K562 (cell line): ENCODE measurements around the gene EPOP. TPM values are rescaled to one million over a fixed set of nuclear protein-coding genes. Genes with fewer than 3 reads are reported as not detected.
A peak's percentile ranks its signal among the peaks of the same experiment; 100 is the strongest.

Experiments
- ATAC-seq: fragments of 200-7000 bp; cut with Tn5 transposase; 3 replicates; pipeline ENCODE4 v1.9.1; 2020; ENCODE audit warnings: moderate library complexity
- BruUV-seq: library from RNA; stranded (reverse); fragments of 400-500 nt; replicated peaks from 2 replicates; lab custom pipeline; 2021; lab: Mats Ljungman, UMichigan
- CTCF ChIA-PET: fragments of 300-600 bp; formaldehyde crosslinking; extraction: SDS; loops from one replicate; lab custom pipeline; 2021; ENCODE audit warnings: low intra/inter-chr PET ratio; lab: Yijun Ruan, JAX
- POLR2A ChIA-PET: fragments of 300-600, 350-650 bp; sonication (Branson Sonifier 250); formaldehyde crosslinking; extraction: SDS; loops from one replicate; lab custom pipeline; 2021; ENCODE audit warnings: antibody characterized with exemption, inconsistent platforms; lab: Yijun Ruan, JAX
- DNase-seq, 4 experiments: peaks; one replicate each; pipeline versions ENCODE4 v3.0.0 to v3.0.0-alpha.2; 2011 to 2018; ENCODE audit warnings: low spot score in 3 of 4, mixed read lengths in 3 of 4; ENCODE audit errors: extremely low read depth in 1 of 4
- FAIRE-seq: peaks from 2 replicates; lab custom pipeline; 2011; peaks lifted over from hg19 to GRCh38; lab: Jason Lieb, UNC
- H2AFZ ChIP-seq: 2 replicates; pipeline ENCODE4 v1.6.0; 2011; ENCODE audit warnings: low read depth, low read length, control low read depth, inconsistent platforms
- H3K27ac ChIP-seq: fragments of 200-600 bp; 3 replicates; pipeline ENCODE4 v1.8.0; 2011; ENCODE audit warnings: low read depth, mild to moderate bottlenecking, control low read depth, inconsistent platforms, low read length, moderate library complexity, mixed read lengths; ENCODE audit errors: extremely low read depth
- H3K27me3 ChIP-seq, 2 experiments: fragments of 300-600 bp in 1 of 2; 2 replicates in 1 of 2; 3 replicates in 1 of 2; pipeline versions ENCODE4 v1.6.0 to v1.8.0; 2011; ENCODE audit warnings: inconsistent platforms in 2 of 2, low read length in 2 of 2, mild to moderate bottlenecking in 1 of 2, mixed read lengths in 1 of 2, moderate library complexity in 1 of 2; ENCODE audit not compliant: control insufficient read depth in 2 of 2, insufficient read depth in 2 of 2
- H3K36me3 ChIP-seq: fragments of 300-600 bp; 3 replicates; pipeline ENCODE4 v1.8.0; 2011; ENCODE audit warnings: mild to moderate bottlenecking, low read length, inconsistent platforms; ENCODE audit not compliant: control insufficient read depth, insufficient read depth
- H3K4me1 ChIP-seq, 2 experiments: fragments of 200-600 bp in 1 of 2; replicated peaks in 1 of 2; 2 replicates in 1 of 2; 3 replicates in 1 of 2; pipeline versions ENCODE4 v1.5.1 to v1.8.0; 2011; ENCODE audit warnings: inconsistent platforms in 2 of 2, low read length in 2 of 2, mild to moderate bottlenecking in 1 of 2, mixed read lengths in 1 of 2, moderate library complexity in 1 of 2; ENCODE audit not compliant: control insufficient read depth in 2 of 2, insufficient read depth in 2 of 2
- H3K4me2 ChIP-seq: 2 replicates; pipeline ENCODE4 v1.6.1; 2011; ENCODE audit warnings: low read length, control low read depth, inconsistent platforms, mixed read lengths; ENCODE audit not compliant: insufficient read depth
- H3K4me3 ChIP-seq: fragments of 200-600 bp; sonication (generic), shearing (Covaris generic); 2 replicates; pipeline ENCODE4 v1.5.1; 2016; ENCODE audit warnings: control low read depth, inconsistent platforms
- H3K79me2 ChIP-seq: fragments of 200-600 bp; 3 replicates; pipeline ENCODE4 v1.8.0; 2011; ENCODE audit warnings: low read length, inconsistent platforms; ENCODE audit not compliant: control insufficient read depth, insufficient read depth
- H3K9ac ChIP-seq, 2 experiments: 2 replicates each; pipeline versions ENCODE4 v1.6.0 to v1.6.1; 2011; ENCODE audit warnings: low read depth in 2 of 2, low read length in 2 of 2, control low read depth in 1 of 2, inconsistent platforms in 1 of 2, mild to moderate bottlenecking in 1 of 2, mixed read lengths in 1 of 2; ENCODE audit not compliant: insufficient read depth in 1 of 2
- H3K9me1 ChIP-seq: one replicate; pipeline ENCODE4 v1.6.0; 2011; ENCODE audit warnings: inconsistent platforms, mild to moderate bottlenecking, low read length, moderate library complexity; ENCODE audit not compliant: control insufficient read depth, insufficient read depth
- H3K9me3 ChIP-seq: replicated peaks from 2 replicates; pipeline ENCODE4 v1.5.1; 2011; ENCODE audit warnings: low read depth, low read length, inconsistent platforms; ENCODE audit not compliant: control insufficient read depth, insufficient read depth
- H4K20me1 ChIP-seq: replicated peaks from 2 replicates; pipeline ENCODE4 v1.6.1; 2011; ENCODE audit warnings: low read length, inconsistent platforms, mixed read lengths; ENCODE audit not compliant: control insufficient read depth, insufficient read depth
- CHD4 ChIP-seq: fragments of 200-600 bp; sonication (generic); IDR thresholded peaks from 3 replicates; pipeline ENCODE4 v1.6.1; 2012; ENCODE audit warnings: low read depth, mild to moderate bottlenecking, mixed read lengths, low read length, inconsistent platforms; ENCODE audit not compliant: insufficient read depth, insufficient replicate concordance, poor library complexity, severe bottlenecking
- FOXJ2 ChIP-seq: fragments of 200-800 bp; sonication (Bioruptor generic); IDR thresholded peaks from 2 replicates; pipeline ENCODE4 v1.6.1; 2016; ENCODE audit warnings: missing genetic modification characterization, missing compliant biosample characterization
- HMG20B ChIP-seq: fragments of 250-450 bp; sonication (Bioruptor Pico); IDR thresholded peaks from 2 replicates; pipeline ENCODE4 v1.5.0; 2021; ENCODE audit warnings: mild to moderate bottlenecking
- KLF10 ChIP-seq: fragments of 250-450 bp; sonication (Bioruptor Pico); IDR thresholded peaks from 2 replicates; pipeline ENCODE4 v1.6.1; 2021; ENCODE audit warnings: matching md5 sums
- MXI1 ChIP-seq: IDR thresholded peaks from 2 replicates; pipeline ENCODE4 v1.6.1; 2011; ENCODE audit warnings: low read depth, mild to moderate bottlenecking, improper control_type of control experiment, low read length
- PHB ChIP-seq: fragments of 250-450 bp; sonication (Bioruptor Pico); IDR thresholded peaks from 2 replicates; pipeline ENCODE4 v1.5.0; 2021
- RHOXF2B ChIP-seq: fragments of 250-450 bp; sonication (Bioruptor Pico); conservative IDR thresholded peaks from 2 replicates; pipeline ENCODE4 v1.5.1; 2021
- SOX6 ChIP-seq: fragments of 450-650 bp; IDR thresholded peaks from 2 replicates; pipeline ENCODE4 v1.6.1; 2014; ENCODE audit warnings: mild to moderate bottlenecking
- TCF3 ChIP-seq: sonication (generic); formaldehyde crosslinking; IDR thresholded peaks from 2 replicates; pipeline ENCODE4 v1.4.0; 2020; ENCODE audit warnings: mild to moderate bottlenecking, missing genetic modification reagents
- ZFP30 ChIP-seq: fragments of 250-450 bp; sonication (Bioruptor Pico); IDR thresholded peaks from 2 replicates; pipeline ENCODE4 v1.8.0; 2022; ENCODE audit warnings: moderate library complexity, mild to moderate bottlenecking, inconsistent platforms, borderline replicate concordance
- WGBS: fragments of 100-300 bp; shearing (Covaris generic); methylation state at CpG from one replicate; pipeline ENCODE4 v1.1.6; 2016; ENCODE audit warnings: low coverage, mixed read lengths; ENCODE audit not compliant: insufficient coverage; ENCODE audit errors: missing lambda C conversion rate; 5-methylcytosine and 5-hydroxymethylcytosine counted together
- in situ Hi-C: fragments of 300-500 bp; cut with MboI; formaldehyde crosslinking; loops from 4 replicates; pipeline ENCODE4 v1.15.0; 2018; ENCODE audit warnings: inconsistent platforms, mixed read lengths
- intact Hi-C: fragments of 100-400 bp; cut with micrococcal nuclease; formaldehyde crosslinking; loops from 2 replicates; pipeline ENCODE4 v1.14.2; 2022
- polyA plus RNA-seq, 8 experiments: library from polyadenylated mRNA; depleted of rRNA in 4 of 8; stranded (reverse) in 5 of 8; unstranded in 3 of 8; fragments of >200 nt; fragmentation: Nextera tagmentation in 2 of 8; fragmentation: Illumina TruSeq in 1 of 8; extraction: Ambion mirVana in 2 of 8; extraction: Trizol in 1 of 8; gene quantifications; 2 replicates each; pipeline versions ENCODE4 v1.2.1 to v1.2.3, GENCODE V29; 2011 to 2014; ENCODE audit warnings: inconsistent platforms in 1 of 8, missing spikeins in 1 of 8
- total RNA-seq, 7 experiments: library from RNA; depleted of rRNA in 6 of 7; stranded (reverse); fragments of >200 nt in 6 of 7; fragmentation: Illumina TruSeq in 2 of 7; extraction: Trizol in 2 of 7; gene quantifications; 2 replicates each; pipeline versions ENCODE4 v1.2.1 to v1.2.3, GENCODE V29; 2011 to 2021; ENCODE audit warnings: low replicate concordance in 1 of 7
- TF ChIP-seq, protein P1 (sequence below): fragments of 150-350 bp; IDR thresholded peaks from 2 replicates; pipeline ENCODE4 v1.6.1; 2014; ENCODE audit warnings: low read depth, mild to moderate bottlenecking, low read length, borderline replicate concordance

Gene EPOP
- total and polyA plus RNA-seq, 9 of the 15 experiments (the other 6 are each of a cell fraction or from before 2014, with no cell fraction given), result 0.41 to 10.6 (median 4.6) TPM

DNA sequence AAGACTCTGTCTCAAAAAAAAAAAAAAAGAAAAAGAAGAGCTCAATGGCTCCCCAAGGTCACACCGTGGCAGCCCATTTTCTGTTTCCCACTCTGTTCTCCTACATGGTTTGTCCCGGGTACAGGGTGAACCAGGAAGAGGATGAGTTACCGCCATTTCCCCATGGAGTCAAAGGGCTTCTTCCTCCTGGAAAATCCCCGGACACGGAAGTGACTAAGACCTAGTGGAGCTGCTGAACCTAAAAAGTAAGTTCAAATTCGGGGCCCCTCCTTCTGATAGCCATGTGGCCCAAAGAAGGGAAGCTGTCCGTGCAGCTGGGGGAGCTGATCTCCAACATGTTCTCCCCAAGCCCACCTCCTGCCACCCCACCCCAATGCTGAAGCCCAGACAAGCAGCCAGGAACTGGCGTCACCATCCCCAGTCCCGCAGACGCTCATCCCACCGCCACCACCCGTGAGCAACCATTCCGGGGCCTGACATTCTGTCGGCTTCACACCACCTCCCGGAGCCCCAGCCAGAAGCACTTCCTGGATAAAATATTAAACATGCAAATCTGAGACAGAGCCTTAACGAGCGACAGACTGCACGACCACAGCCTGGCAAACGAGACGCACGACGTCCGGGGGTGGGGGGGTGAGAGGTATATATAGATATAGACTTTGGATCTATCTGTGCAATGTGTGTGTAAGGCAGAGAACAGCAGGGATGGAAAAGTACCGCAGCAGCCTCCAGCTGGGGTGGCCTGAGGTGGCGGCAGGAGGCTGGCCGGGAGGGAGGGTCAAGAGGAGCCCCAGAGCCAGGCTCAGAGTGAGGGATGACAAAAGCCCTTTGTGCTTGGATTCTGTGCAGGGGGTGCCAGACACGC, 17.6 kb downstream of the EPOP start (continued):
- no peak for TF ChIP-seq ZFP30 (CRISPR knock-in tag)
- no peak for TF ChIP-seq HMG20B (CRISPR knock-in tag)
- no peak for TF ChIP-seq MXI1
- no peak for TF ChIP-seq TCF3 (CRISPR knock-in tag)

DNA sequence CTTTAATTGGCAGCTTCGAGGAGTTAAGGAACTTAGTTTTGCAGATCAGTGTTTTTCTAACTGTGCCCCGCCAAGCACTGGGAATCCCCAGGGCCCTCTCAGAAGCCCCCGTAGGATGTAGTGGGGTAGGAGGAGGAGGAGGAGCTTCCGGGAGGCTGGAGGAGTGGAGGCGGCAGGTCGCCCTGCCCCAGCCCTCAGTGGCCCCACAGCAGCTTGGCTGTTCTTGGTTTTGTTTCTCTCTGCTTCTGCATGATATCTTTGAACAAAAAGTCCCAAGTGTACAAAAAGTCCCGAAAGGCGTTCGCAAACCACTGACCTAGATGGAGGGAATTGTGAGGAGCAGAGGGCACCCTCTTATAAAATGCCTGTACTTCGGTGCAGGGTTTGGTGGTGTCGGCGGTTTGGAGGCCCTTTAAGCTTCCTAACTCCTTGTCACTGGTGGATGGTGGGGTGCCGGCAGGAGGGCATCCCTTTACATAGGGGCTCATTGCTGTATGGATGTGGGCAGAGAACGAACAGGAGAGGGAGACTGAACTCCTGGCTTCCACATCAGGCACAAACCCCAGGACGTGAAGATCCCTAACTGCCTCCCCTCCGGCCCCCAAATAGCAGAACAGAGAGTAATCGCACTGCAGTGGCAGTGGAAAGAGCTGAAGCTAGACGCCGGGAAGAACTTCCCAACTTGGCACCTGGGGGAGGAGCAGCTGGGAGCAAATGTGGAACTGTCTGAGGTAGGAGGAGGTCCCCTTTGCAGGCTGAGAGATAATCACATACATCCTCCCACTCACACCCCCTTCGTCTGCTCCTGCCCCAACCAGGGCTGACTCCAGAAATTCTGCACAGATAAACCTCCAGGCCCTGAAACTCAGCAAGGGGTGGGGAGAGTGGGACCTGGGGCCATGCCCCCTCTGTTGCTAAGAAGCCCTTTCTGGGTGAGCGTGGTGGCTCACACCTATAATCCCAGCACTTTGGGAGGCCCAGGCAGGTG, 20.1 kb downstream of the EPOP start:
- no TSS peak for BruUV-seq
- H3K9me3 ChIP-seq, result no peaks in the 10 kb centered on the region
- peak; percentile 79 for ATAC-seq
- intact Hi-C loops, result no loop called here
- H3K9me1 ChIP-seq, result no peaks in the 10 kb centered on the region
- H3K79me2 ChIP-seq, result no peaks in the 10 kb centered on the region
- in situ Hi-C loops, result no loop called here
- 5% methylated on average over 20 of the region's 21 CpGs for WGBS
- FAIRE-seq, result no peak
- POLR2A ChIA-PET, result interaction anchor here (0.7 to 1.1 kb wide), 3 partner anchors 13 to 30 kb away, joined by 3 to 4 read pairs (median 3); no protein-coding TSS in a partner anchor
- no peak overlapping the region for H3K27ac ChIP-seq
- H3K4me3 ChIP-seq, result no peak overlapping the region
- peaks cover 7 to 33% of the 10 kb centered on the region in 2 experiments; a peak in 4 of 5 replicates for H3K4me1 ChIP-seq
- peak; percentile 56 to 71 (median 62) for DNase-seq
- H2AFZ ChIP-seq, result no peak overlapping the region
- 0 out of 2 replicates have a peak, but pooled peaks cover 4% of the 10 kb centered on the region for H4K20me1 ChIP-seq
- no peaks in the 10 kb centered on the region for H3K36me3 ChIP-seq
- H3K4me2 ChIP-seq, result peak overlapping the region; percentile 58; the same call in 1 of the 2 replicates
- H3K9ac ChIP-seq, result peak overlapping the region in 1 of 2 experiments; percentile 79; a peak in 2 of 4 replicates
- H3K27me3 ChIP-seq, result peaks cover 2 to 23% of the 10 kb centered on the region in 2 experiments; a peak in 3 of 5 replicates
- CTCF ChIA-PET, result interaction anchor here (0.6 kb wide), 1 partner anchor 12 kb away, joined by 3 read pairs; no protein-coding TSS in a partner anchor
- TF ChIP-seq PHB (CRISPR knock-in tag) (no peak), RHOXF2B (no peak), CHD4 (no peak), SOX6 (no peak), FOXJ2 (tag) (no peak), TCF3 (CRISPR knock-in tag) (peak; percentile 53), KLF10 (CRISPR knock-in tag) (no peak)
- TF ChIP-seq, protein P1, sequence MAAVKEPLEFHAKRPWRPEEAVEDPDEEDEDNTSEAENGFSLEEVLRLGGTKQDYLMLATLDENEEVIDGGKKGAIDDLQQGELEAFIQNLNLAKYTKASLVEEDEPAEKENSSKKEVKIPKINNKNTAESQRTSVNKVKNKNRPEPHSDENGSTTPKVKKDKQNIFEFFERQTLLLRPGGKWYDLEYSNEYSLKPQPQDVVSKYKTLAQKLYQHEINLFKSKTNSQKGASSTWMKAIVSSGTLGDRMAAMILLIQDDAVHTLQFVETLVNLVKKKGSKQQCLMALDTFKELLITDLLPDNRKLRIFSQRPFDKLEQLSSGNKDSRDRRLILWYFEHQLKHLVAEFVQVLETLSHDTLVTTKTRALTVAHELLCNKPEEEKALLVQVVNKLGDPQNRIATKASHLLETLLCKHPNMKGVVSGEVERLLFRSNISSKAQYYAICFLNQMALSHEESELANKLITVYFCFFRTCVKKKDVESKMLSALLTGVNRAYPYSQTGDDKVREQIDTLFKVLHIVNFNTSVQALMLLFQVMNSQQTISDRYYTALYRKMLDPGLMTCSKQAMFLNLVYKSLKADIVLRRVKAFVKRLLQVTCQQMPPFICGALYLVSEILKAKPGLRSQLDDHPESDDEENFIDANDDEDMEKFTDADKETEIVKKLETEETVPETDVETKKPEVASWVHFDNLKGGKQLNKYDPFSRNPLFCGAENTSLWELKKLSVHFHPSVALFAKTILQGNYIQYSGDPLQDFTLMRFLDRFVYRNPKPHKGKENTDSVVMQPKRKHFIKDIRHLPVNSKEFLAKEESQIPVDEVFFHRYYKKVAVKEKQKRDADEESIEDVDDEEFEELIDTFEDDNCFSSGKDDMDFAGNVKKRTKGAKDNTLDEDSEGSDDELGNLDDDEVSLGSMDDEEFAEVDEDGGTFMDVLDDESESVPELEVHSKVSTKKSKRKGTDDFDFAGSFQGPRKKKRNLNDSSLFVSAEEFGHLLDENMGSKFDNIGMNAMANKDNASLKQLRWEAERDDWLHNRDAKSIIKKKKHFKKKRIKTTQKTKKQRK, result no peak
